ENCODE measurements around the gene NR3C2.

The NR3C2 gene

GRCh38 chr4:148030193-148030873, 411.9 kb downstream of the NR3C2 start:
- DNase-seq = no peak

DNA sequence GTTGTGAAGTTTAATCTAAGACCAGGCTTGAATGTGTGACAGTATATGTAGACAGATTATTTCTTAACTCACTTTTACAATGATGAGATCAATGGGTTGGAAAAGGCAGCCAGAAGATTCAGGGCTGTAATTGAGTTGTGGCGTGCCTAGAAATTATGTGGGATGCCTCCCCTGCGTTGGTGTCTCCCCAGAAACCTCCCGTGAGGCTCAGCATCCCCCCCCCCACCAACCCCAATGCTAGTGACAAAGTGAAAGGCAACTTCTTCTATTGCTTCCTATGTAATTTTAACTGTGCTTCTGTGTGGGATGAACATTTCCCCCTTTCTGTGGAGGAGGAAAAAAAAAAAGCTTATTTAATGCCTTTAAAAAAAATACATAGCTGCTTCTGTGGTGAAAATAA, 412.4 kb downstream of the NR3C2 start:
- DNase-seq = no peak

Measured in NCI-H2227 treated with DMSO at 0.1 percent for 48 hours (cell line).